CD4-positive, alpha-beta T cell treated with Interleukin-4 for 4 hours (primary cell): ENCODE data around the gene CEL.
"Not testable (repeated sequence)": the region's sequence is repeated elsewhere in the genome, so short reads cannot be mapped to it uniquely, and the experiment has no call there.

ENCODE experiments used
- DNase-seq: peaks from one replicate; pipeline ENCODE4 v3.0.0-alpha.2; 2020

CEL gene

GRCh38 chr9:133087429-133088145, 25.8 kb downstream of the CEL start:
- DNase-seq, result no peak

GRCh38 chr9:133088146-133088750, 26.5 kb downstream of the CEL start:
- no peak for DNase-seq

- no peak for DNase-seq
These were observed 27.0 kb downstream of the CEL start for GRCh38 chr9:133088756-133089155.

DNA sequence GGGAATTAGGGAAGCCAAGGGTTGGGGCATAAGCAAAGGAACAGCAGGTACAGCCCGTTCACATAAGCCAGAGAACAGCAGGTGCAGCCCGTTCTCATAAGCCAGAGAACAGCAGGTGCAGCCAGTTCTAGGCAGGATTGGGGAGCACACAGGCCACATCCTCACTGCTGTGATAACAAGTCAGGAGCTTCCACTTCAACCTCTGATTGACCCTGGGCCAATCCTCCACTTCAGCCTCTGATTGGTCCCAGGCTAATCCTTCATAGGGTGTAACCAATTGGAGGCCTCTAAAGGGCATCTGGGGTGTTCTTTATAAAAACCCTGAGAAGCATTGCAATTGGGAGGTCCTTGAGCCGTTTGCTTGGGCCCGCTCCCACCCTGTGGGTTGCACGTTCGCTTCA, 27.5 kb downstream of the CEL start:
- no peak for DNase-seq

DNA sequence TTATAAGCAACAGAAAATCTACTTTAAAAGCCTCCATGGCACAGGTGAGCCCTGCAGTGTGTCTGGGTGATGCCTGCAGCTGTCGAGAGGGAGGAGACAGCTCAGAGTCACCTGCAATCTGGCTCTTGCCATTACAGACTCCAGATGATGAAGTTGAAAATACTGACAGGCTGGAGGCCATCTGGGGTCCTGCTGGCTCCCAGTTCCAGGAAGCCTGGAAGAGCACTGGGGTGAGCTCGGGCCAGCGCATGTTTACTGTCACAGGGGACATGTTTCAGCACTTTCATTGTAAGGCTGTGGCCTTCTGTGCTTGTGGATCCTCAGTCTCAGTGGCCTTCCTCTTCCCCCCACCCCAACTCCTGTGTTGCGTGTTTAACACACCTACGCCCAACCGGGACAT, 28.4 kb downstream of the CEL start:
- no peak for DNase-seq

DNA sequence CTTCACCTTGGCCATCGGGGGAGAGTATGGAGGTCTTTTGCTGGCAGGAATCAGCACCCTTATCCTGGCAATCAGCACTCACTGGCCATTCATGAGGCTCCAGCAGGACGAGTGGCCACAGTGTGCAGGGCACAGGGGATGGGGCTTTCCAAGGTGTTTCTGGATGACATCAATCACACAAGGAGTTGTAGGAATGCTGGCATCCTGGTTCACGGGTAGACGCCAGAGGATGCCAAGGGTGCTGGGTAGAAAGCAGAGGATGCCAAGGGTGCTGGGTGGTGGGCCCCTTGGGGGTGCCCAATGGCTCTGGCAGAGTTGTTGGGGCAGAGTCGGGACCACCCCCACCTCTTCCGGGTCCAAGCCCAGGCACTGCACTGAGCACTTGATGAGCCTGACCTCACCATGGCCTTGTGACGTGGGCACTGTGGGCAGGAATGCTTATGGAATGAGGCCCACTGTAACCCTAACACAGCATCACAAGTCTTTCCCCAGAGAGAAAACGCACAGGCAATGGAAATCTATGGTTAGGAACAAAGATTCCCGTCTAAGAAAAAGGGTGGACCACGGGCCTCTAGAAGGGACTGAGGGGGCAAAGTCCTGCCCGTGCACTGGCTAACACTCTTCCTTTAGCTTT, 29.1 kb downstream of the CEL start:
- no peak for DNase-seq

GRCh38 chr9:133094351-133094750, 32.6 kb downstream of the CEL start:
- not testable (repeated sequence) for DNase-seq

- DNase-seq, result no peak
These were observed 33.1 kb downstream of the CEL start for GRCh38 chr9:133094842-133095393.

DNA sequence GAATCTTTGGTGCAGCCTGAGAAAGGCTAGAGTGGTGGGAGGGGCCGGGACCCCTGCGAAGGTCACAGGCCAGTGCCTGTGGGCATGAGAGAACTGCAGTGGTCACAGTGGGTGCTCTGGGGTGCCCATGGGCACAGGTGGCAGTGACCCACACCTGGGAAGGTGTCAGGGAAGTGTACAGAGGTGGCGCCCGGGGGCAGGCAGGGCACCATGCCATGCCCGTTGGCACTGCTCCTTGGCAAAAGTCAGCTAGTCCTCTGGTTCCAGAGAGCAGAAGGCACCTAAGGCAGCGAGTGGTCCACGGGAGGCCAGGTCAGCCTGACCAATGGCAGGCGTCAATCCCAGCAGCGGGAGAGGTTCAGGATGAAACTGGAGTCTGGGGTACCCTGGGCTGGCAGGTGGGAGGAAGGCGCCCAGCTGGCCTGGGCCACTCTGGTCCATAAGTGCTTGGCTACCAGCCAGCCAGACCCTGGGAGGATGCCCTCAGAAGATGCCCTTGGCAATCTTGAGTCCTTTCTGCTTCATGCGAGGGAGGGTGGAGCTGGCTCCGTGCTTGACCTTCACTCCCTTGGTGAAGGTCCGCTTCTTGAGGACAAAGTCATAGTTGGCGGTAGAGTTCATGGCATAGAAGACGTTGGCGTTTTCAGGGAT, 36.4 kb downstream of the CEL start:
- DNase-seq, result no peak

DNA sequence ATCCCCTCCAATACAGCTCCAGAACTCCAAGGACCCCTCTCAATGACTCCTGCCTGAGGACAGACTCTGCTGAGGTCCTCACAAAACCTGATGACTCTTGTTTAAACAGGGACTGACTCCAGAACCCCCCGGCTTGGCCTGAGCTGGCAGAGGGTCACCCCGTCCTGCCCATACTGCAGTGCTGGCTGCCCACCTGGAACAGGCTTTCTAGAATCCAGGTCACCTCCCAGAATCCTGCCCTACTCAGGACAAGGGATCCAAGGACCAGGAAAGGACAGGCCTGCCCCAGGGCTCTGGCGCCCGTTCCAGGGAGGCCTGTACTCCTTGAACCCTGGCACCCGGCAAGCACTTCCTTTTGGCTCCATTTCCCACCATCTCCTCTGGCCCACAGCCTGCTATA, 37.1 kb downstream of the CEL start:
- no peak for DNase-seq

DNA sequence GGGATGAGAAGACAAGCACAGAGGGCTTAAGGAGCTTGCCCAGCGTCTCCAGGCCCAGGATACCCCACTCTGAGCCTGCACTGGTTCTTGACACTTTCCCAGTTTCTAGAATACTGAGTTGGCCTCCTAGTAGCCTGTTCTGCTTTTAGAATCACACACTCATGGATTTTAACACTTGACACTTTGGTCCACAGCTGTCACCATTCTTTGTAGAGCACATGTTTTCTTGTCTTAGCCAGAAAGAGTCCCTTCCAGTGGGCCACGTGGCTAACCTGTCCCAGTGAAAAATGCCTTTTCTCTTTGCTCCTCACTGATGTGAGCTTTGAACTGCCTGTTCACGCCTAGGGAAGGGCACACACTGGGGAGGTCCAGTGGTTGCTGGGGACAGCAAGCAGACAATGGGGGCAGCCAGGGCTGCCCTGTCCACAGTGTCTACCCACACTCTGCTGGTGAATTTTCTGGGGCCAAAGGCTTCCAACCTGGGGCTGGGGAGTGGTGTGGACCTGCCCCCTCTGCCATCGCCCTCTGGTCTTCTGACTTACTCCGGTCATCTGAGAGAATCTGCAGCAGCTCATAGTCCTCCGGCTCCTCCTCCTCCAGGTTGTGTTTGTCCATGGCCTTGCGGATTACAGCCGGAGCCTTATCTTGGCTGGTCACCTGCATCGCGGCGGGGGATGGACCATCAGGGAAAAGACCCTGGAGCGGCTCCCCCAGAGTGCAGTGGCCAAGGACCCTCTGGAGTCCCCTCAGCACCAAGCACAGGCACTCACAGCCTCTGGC, 38.1 kb downstream of the CEL start:
- DNase-seq, result no peak

DNA sequence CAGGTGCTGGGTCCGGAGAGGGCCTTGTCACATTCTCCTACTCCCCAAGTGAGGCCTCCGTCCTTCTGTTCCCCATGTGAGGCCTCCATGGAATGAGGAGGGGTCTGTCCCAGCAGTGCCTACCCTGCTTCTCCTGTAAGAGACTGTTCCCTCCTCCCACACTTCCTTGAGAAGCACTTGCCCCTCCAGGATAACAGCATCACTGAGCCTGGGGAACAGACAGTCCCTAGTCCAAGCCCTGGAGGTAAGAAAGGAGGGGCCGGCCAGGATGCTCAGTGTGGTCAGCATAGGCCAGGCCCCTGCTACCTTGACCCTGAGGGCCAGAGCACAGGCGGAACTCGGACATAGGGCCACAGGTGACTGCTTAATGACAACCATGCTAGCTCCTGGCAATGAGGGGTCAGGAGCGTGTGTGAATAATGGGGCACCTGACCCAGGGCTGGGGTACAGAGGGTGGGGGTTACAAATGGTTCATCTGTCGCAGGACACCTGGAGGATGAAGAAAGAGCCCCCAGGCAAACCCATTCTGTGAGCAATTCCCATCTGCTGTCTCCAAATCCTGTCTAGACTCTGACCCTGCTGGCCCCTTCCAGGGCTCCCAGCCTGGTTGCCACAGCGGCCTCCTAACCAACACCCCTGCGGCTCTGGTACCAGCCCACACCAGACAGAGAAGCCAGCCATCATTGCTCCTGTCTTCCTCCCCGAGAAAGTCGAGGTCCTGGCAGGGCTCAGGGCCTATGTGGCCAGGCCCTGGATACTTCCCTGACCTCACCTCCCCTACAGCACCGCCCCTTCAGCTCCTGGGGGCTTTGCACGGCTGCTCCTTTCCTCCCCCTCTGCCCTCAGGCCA, 39.0 kb downstream of the CEL start:
- DNase-seq, result no peak

DNA sequence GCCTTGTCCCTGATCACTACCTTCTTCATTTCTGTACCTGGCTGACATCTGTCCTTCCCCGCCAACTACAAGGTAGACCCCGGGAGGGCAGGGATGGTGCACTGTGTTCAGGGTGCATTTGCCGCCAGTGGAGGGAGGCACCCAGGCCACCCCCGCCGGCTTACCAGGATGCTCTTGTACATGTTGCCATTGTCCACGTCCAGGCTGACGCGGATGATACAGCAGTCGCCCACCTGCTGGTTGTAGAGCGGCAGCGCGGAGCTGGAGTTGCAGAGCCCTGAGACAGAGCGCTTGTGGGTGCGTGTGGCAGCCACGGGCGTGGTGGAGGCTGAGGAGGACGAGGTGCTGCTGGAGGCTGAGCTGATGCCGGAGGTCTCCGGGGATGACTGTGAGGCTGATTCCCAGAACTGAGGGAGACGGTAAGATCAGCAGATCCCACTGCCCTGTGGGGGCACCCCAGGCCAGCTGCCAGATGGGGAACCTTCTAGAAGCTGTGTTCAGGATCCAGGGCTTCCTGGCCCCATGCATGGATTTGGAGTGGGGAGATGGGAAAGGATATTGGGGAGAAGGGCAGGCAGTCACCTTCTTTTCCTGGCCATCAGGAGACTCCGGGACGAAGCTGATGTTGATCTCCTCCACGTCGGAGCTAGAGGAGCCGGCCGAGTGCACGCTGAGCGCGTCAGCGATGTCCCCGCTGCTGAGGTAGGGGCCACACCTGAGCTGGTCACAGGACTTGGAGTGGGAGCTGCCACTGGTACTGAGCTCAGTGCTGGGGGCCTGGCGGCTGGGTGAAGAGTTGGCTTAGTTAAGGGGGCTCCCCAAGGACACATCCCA, 39.8 kb downstream of the CEL start:
- DNase-seq, result no peak

- no peak for DNase-seq
These were observed 40.6 kb downstream of the CEL start for GRCh38 chr9:133102190-133103021.

DNA sequence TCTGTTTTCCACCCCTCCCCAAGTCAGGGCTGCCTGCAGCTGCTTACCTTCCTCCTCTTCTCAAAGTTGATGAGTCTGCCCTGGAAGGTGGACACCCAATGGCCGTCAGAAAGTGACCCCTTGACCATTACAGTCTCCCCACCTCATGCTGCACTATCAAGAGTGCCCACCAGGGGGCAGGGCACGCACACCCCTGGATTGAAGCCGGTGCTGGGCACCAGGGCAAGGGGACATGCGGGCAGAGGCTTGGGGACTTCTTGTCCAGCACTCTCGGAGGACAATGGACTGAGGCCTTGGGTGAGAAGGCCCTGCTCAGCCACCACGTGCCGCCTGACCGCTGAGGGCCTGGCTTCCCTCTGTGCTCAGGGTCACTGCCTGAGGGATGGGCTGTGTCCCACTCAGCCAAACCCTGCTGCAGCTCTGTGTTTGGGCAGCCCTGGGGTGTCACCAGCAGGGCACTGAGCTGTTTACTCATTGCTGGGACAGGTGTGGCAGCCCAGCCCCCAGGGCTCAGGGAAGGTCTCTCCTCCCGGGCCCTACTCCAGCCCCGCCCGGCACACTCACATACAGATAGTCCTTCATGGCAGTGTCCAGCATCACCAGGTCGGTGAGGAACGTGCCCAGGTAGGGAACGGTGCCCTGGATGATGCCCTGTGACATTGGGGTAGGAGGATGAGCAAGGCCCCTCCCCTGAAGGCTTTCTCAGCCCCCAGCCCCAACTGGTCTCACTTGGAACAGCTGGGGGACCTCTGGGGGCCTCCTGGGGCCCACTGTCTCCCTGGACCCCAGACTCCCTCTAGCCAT, 41.6 kb downstream of the CEL start:
- peak; percentile 45 for DNase-seq

DNA sequence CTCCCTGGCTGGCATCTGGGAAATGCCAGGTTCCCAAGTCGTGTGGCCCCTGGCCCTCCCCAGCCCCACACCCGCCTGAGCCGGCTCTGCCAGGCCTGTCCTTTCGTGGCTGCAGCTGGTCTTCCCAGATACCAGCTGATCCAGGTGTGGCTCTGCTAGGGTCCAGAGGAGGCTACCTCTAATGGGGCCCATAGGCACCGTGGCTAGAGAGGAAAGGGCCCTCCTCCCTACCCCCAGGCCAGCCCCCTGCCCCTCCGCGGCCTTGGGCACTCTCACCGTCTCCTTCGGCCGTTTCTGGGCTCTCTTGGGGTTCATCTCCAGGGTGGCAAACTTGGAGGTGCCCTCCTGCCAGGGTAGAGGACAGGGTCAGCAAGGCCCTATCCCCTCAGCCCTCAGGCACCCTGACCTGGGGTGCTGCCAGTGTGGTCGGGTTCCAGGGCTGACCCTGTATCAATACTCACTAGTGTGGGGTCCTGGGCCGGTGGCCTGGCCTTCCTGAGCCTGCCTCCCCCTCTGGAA, 42.3 kb downstream of the CEL start:
- no peak for DNase-seq

GRCh38 chr9:133104718-133105460, 43.1 kb downstream of the CEL start:
- no peak for DNase-seq

- DNase-seq, result no peak
These were observed 43.6 kb downstream of the CEL start for GRCh38 chr9:133105461-133105770.
